ENCODE measurements around the gene CAPN9. TPM values are rescaled to one million over a fixed set of nuclear protein-coding genes. Genes with fewer than 3 reads are reported as not detected.

CAPN9 gene
- total RNA-seq, 1 donor from 2014 or later = not detected

- no peak for DNase-seq
- no peak overlapping the region for H3K4me3 Mint-ChIP-seq
Measured at GRCh38 chr1:230818901-230819300, 71.7 kb downstream of the CAPN9 start.

GRCh38 chr1:230819976-230820375 is 72.8 kb downstream of the CAPN9 start:
- intact Hi-C loops (cut with micrococcal nuclease) = no loop called here
- H3K36me3 Mint-ChIP-seq (ENCODE audit: low read depth) = no peaks in the 10 kb centered on the region
- no peak overlapping the region for H3K27ac Mint-ChIP-seq
- no peaks in the 10 kb centered on the region for H3K4me1 Mint-ChIP-seq
- no peaks in the 10 kb centered on the region for H3K9me3 Mint-ChIP-seq
- H3K27me3 Mint-ChIP-seq = peaks cover 8% of the 10 kb centered on the region
- DNase-seq = peak; percentile 36
- no peak overlapping the region for H3K4me3 Mint-ChIP-seq

More at GRCh38 chr1:230818901-230819300, 71.7 kb downstream of the CAPN9 start:
- Mint-ChIP-seq H3K4me1 (no peaks in the 10 kb centered on the region), H3K27me3 (peaks cover 6% of the 10 kb centered on the region), H3K27ac (no peak overlapping the region), H3K36me3 (ENCODE audit: low read depth) (no peaks in the 10 kb centered on the region), H3K9me3 (no peaks in the 10 kb centered on the region)
- intact Hi-C loops (cut with micrococcal nuclease) = no loop called here

DNA sequence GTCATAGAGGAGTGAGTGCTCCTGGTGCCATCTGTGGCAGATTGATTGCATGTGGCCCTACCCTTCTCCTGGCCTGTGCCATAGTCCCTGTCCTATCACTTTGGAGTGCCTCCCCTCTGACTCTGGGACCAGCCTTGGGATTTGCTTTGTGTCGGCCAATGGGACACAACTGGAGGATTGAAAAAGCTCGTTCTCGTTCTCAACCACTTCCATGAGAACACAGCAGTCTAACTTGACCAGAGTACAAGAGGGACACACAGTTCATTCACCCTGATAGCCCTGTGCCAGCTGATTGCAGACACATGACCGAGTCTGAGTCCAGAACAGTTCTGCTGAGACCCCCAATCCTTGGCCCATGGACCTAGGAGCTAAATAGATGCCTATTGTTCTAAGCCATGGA is 73.4 kb downstream of the CAPN9 start:
- H3K4me3 Mint-ChIP-seq = no peak overlapping the region

DNA sequence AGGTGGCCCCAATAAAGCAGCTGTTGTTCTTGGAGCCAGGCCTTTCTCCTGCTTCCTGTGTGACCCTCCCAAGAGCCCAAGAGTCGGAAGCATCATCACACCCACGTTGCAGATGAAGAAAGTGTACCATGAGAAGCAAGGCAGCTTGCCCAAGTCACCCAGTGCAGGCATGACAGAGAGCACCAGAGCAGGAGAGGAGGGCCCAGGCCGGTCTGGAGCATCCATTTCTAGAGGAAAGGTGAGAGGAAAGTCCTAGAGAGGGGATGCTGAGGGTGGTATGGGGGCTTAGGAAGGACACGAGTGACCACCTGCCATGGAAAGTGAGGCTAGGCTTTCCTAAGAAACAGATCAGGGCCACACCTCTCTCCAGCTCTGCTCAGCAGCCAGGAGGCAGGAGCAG is 74.2 kb downstream of the CAPN9 start:
- intact Hi-C loops (cut with micrococcal nuclease) = no loop called here
- peak; percentile 35 for DNase-seq
- Mint-ChIP-seq H3K36me3 (ENCODE audit: low read depth) (no peaks in the 10 kb centered on the region), H3K4me1 (no peaks in the 10 kb centered on the region), H3K4me3 (no peak overlapping the region), H3K27ac (no peak overlapping the region), H3K27me3 (peaks cover 5% of the 10 kb centered on the region), H3K9me3 (no peaks in the 10 kb centered on the region)

More for the DNA sequence above, 73.4 kb downstream of the CAPN9 start:
- Mint-ChIP-seq H3K36me3 (ENCODE audit: low read depth) (no peaks in the 10 kb centered on the region), H3K27ac (no peak overlapping the region), H3K4me1 (no peaks in the 10 kb centered on the region), H3K27me3 (peaks cover 6% of the 10 kb centered on the region), H3K9me3 (no peaks in the 10 kb centered on the region)
- intact Hi-C loops (cut with micrococcal nuclease) = no loop called here
- DNase-seq = no peak

DNA sequence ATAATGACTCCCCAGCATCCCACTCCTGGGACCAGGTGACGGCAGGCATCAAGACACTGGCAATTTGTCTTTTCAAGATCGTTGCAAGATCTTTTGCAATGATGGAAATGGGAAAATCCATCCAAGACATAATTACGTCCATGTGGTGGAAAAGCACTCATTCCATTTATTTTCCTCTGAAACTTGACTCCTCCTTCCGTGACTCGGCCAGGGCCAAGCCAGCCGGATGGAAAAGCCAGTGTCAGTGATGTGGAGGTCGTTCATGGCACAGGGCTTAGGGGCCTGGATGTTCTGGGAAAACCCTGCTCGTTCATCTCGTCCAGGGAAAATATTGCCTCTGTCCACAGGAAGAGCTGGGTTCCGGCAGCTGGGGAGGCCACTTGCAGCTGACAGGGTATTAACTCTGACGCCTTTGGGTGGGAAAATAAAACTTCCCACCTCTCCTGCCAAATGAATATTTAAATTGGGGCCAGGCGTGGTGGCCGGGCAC is 74.9 kb downstream of the CAPN9 start:
- DNase-seq = peak; percentile 44
- H3K27ac Mint-ChIP-seq = no peak overlapping the region
- no peaks in the 10 kb centered on the region for H3K4me1 Mint-ChIP-seq
- peaks cover 5% of the 10 kb centered on the region for H3K27me3 Mint-ChIP-seq
- H3K9me3 Mint-ChIP-seq = no peaks in the 10 kb centered on the region
- intact Hi-C loops (cut with micrococcal nuclease) = no loop called here
- H3K4me3 Mint-ChIP-seq = no peak overlapping the region
- H3K36me3 Mint-ChIP-seq (ENCODE audit: low read depth) = no peaks in the 10 kb centered on the region

- Mint-ChIP-seq H3K9me3 (no peaks in the 10 kb centered on the region), H3K27me3 (peaks cover 5% of the 10 kb centered on the region), H3K36me3 (ENCODE audit: low read depth) (no peaks in the 10 kb centered on the region), H3K4me1 (no peaks in the 10 kb centered on the region), H3K27ac (no peak overlapping the region), H3K4me3 (no peak overlapping the region)
- intact Hi-C loops (cut with micrococcal nuclease) = no loop called here
- peak; percentile 48 for DNase-seq
Measured at GRCh38 chr1:230823426-230823825, 76.2 kb downstream of the CAPN9 start.

DNA sequence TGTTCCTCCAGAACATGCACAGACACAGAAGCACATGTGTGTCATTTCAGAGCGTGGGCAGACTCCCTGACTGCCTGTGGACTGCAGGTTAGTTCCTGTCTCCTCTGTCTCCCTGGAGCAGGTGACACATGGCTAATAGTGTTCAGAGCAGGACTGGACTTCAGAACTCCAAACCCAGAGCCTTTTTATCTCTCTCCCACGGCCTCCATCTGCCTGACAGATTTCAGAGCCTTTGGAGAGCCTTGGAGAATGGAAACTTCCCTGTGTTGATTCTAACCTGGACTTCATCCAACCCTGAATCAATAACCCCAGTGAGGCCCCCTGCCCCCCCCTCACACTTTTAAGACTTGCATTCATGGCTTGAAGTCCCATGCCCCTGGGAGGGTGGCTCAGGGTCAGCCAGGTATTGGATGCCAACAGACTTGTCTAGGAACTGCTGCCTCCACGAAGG is 76.8 kb downstream of the CAPN9 start:
- intact Hi-C loops (cut with micrococcal nuclease) = no loop called here
- H3K9me3 Mint-ChIP-seq = no peaks in the 10 kb centered on the region
- H3K36me3 Mint-ChIP-seq (ENCODE audit: low read depth) = no peaks in the 10 kb centered on the region
- no peak overlapping the region for H3K4me3 Mint-ChIP-seq
- no peaks in the 10 kb centered on the region for H3K4me1 Mint-ChIP-seq
- H3K27ac Mint-ChIP-seq = no peak overlapping the region
- DNase-seq = peak; percentile 42
- H3K27me3 Mint-ChIP-seq = peaks cover 5% of the 10 kb centered on the region

DNA sequence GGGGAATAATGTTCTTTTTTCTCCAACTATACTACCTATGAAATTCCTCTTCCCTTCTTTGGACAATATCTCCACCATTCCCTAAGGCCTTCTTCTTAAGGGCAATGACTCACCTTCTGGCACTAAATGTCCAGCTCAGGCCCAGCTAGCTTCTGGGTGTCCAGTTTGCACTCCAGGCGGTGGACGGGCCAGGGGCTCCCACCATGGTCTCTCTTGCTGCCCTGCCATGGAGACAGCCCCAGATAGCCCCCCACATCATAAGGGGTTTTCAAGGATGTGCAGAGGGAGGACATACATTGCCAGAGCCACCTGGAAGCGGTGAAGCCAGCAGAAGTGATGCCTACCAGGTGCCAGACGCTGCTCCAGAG is 77.3 kb downstream of the CAPN9 start:
- peak; percentile 42 for DNase-seq
- Mint-ChIP-seq H3K4me1 (no peaks in the 10 kb centered on the region), H3K4me3 (no peak overlapping the region), H3K27ac (no peak overlapping the region), H3K27me3 (peaks cover 5% of the 10 kb centered on the region), H3K36me3 (ENCODE audit: low read depth) (no peaks in the 10 kb centered on the region), H3K9me3 (no peaks in the 10 kb centered on the region)
- intact Hi-C loops (cut with micrococcal nuclease) = no loop called here

DNA sequence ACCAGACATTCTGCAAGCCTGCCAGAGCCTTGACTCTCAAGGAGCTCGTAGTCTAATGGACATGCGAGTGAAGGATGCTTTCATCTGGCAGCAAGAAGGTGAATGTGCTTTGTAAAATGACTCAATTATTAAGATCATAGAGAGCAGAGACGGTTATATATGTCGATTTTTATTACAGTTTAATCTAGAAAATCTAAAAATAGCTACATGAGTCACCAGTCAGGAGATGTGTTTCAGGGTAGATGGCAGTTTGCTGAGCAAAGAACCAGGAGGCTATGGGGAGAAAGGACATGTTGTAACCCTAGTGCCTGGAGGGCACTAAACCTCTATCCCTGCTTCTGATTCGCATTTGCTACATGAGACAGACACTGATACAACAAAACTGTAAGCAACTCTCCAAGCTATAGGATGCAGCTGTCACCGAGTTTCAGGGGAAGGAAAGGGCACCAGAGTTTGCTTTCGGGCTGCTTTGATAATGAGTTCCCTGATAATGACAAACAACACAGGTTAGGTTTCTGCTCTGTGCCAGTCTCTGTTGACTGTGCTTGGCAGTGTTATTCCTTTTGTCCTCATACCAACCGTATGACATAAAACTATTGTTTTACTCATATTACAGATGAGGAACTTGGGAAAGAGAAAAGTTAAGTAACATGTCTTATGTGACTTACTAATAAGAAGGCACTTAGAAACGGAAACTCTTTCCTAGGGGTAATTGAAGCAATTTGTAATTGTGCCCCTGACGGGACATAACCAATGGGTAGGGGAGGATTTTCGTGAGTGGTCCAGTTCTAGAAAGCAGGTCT is 77.9 kb downstream of the CAPN9 start:
- Mint-ChIP-seq H3K27me3 (peaks cover 5% of the 10 kb centered on the region), H3K4me3 (no peak overlapping the region), H3K9me3 (no peaks in the 10 kb centered on the region), H3K4me1 (no peaks in the 10 kb centered on the region), H3K36me3 (ENCODE audit: low read depth) (no peaks in the 10 kb centered on the region), H3K27ac (no peak overlapping the region)
- intact Hi-C loops (cut with micrococcal nuclease) = no loop called here
- peak; percentile 41 for DNase-seq

- Mint-ChIP-seq H3K36me3 (ENCODE audit: low read depth) (no peaks in the 10 kb centered on the region), H3K4me1 (no peaks in the 10 kb centered on the region), H3K27ac (no peak overlapping the region), H3K4me3 (no peak overlapping the region), H3K27me3 (peaks cover 4% of the 10 kb centered on the region), H3K9me3 (no peaks in the 10 kb centered on the region)
- intact Hi-C loops (cut with micrococcal nuclease) = no loop called here
- DNase-seq = peak; percentile 44
Measured at GRCh38 chr1:230825761-230826160, 78.6 kb downstream of the CAPN9 start.

- intact Hi-C loops (cut with micrococcal nuclease) = no loop called here
- DNase-seq = peak; percentile 40
- Mint-ChIP-seq H3K27ac (no peak overlapping the region), H3K36me3 (ENCODE audit: low read depth) (no peaks in the 10 kb centered on the region), H3K4me1 (no peaks in the 10 kb centered on the region), H3K4me3 (no peak overlapping the region), H3K9me3 (no peaks in the 10 kb centered on the region), H3K27me3 (peaks cover 4% of the 10 kb centered on the region)
Measured at GRCh38 chr1:230826166-230826875, 79.1 kb downstream of the CAPN9 start.

- no peak overlapping the region for H3K27ac Mint-ChIP-seq
- DNase-seq = peak; percentile 47
- intact Hi-C loops (cut with micrococcal nuclease) = no loop called here
- H3K9me3 Mint-ChIP-seq = no peaks in the 10 kb centered on the region
- no peaks in the 10 kb centered on the region for H3K4me1 Mint-ChIP-seq
- no peaks in the 10 kb centered on the region for H3K36me3 Mint-ChIP-seq (ENCODE audit: low read depth)
- no peak overlapping the region for H3K4me3 Mint-ChIP-seq
- H3K27me3 Mint-ChIP-seq = peaks cover 9% of the 10 kb centered on the region
Measured at GRCh38 chr1:230827081-230827681, 80.0 kb downstream of the CAPN9 start.

DNA sequence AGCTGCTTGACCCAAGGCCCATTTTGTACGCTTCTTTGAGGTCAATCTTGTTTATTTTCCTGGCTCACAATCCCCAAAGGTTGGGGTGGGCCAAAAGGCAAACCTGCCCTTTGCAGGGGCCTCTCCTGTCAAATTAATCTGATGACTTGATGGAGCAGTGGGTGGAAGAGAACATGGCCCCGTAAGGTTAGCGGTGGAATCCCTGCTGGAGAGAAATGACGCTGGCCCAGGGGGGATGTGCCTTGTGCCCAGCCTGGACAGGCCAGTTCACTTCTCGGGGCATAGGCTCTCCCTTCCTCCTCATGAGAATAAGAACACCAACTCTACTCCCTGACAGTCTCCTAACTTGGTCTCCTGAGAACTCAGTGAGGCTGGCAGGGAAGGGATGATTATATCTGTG is 80.6 kb downstream of the CAPN9 start:
- H3K27me3 Mint-ChIP-seq = peaks cover 9% of the 10 kb centered on the region
- intact Hi-C loops (cut with micrococcal nuclease) = no loop called here
- no peak overlapping the region for H3K4me3 Mint-ChIP-seq
- DNase-seq = peak; percentile 33
- no peaks in the 10 kb centered on the region for H3K9me3 Mint-ChIP-seq
- H3K4me1 Mint-ChIP-seq = no peaks in the 10 kb centered on the region
- no peak overlapping the region for H3K27ac Mint-ChIP-seq
- H3K36me3 Mint-ChIP-seq (ENCODE audit: low read depth) = no peaks in the 10 kb centered on the region

GRCh38 chr1:230828421-230828820 is 81.2 kb downstream of the CAPN9 start:
- intact Hi-C loops (cut with micrococcal nuclease) = no loop called here

More at GRCh38 chr1:230828421-230828820, 81.2 kb downstream of the CAPN9 start:
- H3K27ac Mint-ChIP-seq = no peak overlapping the region
- no peaks in the 10 kb centered on the region for H3K36me3 Mint-ChIP-seq (ENCODE audit: low read depth)
- no peak for DNase-seq
- H3K4me1 Mint-ChIP-seq = no peaks in the 10 kb centered on the region
- no peaks in the 10 kb centered on the region for H3K9me3 Mint-ChIP-seq
- H3K27me3 Mint-ChIP-seq = peaks cover 9% of the 10 kb centered on the region
- no peak overlapping the region for H3K4me3 Mint-ChIP-seq
